ENCODE results near the gene SLC2A10.

The SLC2A10 gene

GRCh38 chr20:46764068-46764467 lies 54.6 kb downstream of the SLC2A10 start:
- POLR2A ChIA-PET = no interaction called here
- CTCF ChIA-PET = interaction anchor here (1.8 to 2.6 kb wide), 2 partner anchors 10 to 15 kb away, joined by 5 to 14 read pairs; no protein-coding TSS in a partner anchor

DNA sequence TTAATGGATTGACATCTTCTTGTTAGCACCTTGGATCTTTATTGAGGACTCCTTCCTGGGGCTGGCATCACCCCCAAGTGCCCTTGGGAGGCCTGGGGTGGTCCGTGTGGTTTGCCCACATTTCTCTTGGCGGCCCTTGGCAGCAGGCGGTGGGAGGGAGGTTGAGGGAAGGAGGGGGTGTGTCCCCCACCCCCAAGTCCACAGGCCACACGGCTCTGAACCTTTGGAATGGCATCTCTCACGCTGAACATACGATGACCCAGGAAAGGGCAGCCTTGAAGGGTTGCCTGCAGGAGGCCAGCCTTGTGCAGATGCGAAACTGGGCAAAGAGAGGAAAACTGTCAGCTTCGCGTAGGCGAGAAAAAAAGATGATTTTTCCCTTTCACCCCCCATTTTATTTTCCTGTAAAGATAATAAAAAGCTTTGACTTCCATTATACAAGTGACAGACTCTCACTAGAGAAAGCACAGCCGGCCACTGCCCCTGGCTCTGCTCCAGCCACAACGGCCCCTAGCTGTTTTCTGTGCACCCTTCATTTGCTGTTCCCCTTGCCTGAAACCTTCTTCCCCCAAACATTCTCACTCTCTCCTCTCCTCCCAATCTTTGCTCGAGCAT lies 56.2 kb downstream of the SLC2A10 start:
- H3K27ac ChIP-seq (ENCODE audit: insufficient read depth in 1 of 2, low read depth in 1 of 2, low read length in 2 of 2, poor library complexity in 1 of 2, severe bottlenecking in 2 of 2) = no peak overlapping the region
- POLR2A ChIA-PET = no interaction called here
- peaks cover 0 to 5% (median 0%) of the 10 kb centered on the region in 5 experiments for H3K27me3 ChIP-seq (replicated peaks in 2 of 5; ENCODE audit: control insufficient read depth in 4 of 5, insufficient read depth in 5 of 5, low read length in 4 of 5)
- no peak for DNase-seq
- H3K4me3 ChIP-seq (ENCODE audit: control insufficient read depth in 1 of 7, extremely low read depth in 1 of 7, insufficient read depth in 4 of 7, low read depth in 2 of 7, low read length in 6 of 7) = no peak overlapping the region
- H3K36me3 ChIP-seq (ENCODE audit: control insufficient read depth in 4 of 4, insufficient read depth in 4 of 4, low read length in 3 of 4) = no peaks in the 10 kb centered on the region
- WGBS (ENCODE audit: insufficient coverage) = 87% methylated on average over 9 of the region's 13 CpGs
- CTCF ChIA-PET = interaction anchor here (1.1 to 2.6 kb wide), 2 partner anchors 12 to 27 kb away, joined by 3 to 14 read pairs; no protein-coding TSS in a partner anchor
- H3K9me3 ChIP-seq (ENCODE audit: control extremely low read depth in 1 of 5, control insufficient read depth in 4 of 5, insufficient read depth in 2 of 5, low read depth in 1 of 5, low read length in 4 of 5) = no peaks in the 10 kb centered on the region
- no peaks in the 10 kb centered on the region for H3K4me1 ChIP-seq (ENCODE audit: control extremely low read depth in 1 of 4, control insufficient read depth in 4 of 4, insufficient read depth in 4 of 4, low read length in 3 of 4)

More at GRCh38 chr20:46764068-46764467, 54.6 kb downstream of the SLC2A10 start:
- Histone ChIP-seq H3K9me3 (ENCODE audit: control extremely low read depth in 1 of 5, control insufficient read depth in 4 of 5, insufficient read depth in 2 of 5, low read depth in 1 of 5, low read length in 4 of 5) (no peaks in the 10 kb centered on the region), H3K4me1 (ENCODE audit: control extremely low read depth in 1 of 4, control insufficient read depth in 4 of 4, insufficient read depth in 4 of 4, low read length in 3 of 4) (no peaks in the 10 kb centered on the region), H3K27ac (ENCODE audit: insufficient read depth in 1 of 2, low read depth in 1 of 2, low read length in 2 of 2, poor library complexity in 1 of 2, severe bottlenecking in 2 of 2) (no peak overlapping the region), H3K4me3 (ENCODE audit: control insufficient read depth in 1 of 7, extremely low read depth in 1 of 7, insufficient read depth in 4 of 7, low read depth in 2 of 7, low read length in 6 of 7) (no peak overlapping the region), H3K36me3 (ENCODE audit: control insufficient read depth in 4 of 4, insufficient read depth in 4 of 4, low read length in 3 of 4) (no peaks in the 10 kb centered on the region), H3K27me3 (replicated peaks in 2 of 5; ENCODE audit: control insufficient read depth in 4 of 5, insufficient read depth in 5 of 5, low read length in 4 of 5) (peaks cover 0 to 5% (median 0%) of the 10 kb centered on the region in 5 experiments)
- WGBS (ENCODE audit: insufficient coverage) = 96% methylated on average over 3 of the region's 4 CpGs
- DNase-seq = no peak

- peak; percentile 14 to 29 (median 15) for DNase-seq
- ChIA-PET POLR2A (no interaction called here), CTCF (no interaction called here)
- Histone ChIP-seq H3K4me3 (ENCODE audit: control insufficient read depth in 1 of 7, extremely low read depth in 1 of 7, insufficient read depth in 4 of 7, low read depth in 2 of 7, low read length in 6 of 7) (no peak overlapping the region), H3K36me3 (ENCODE audit: control insufficient read depth in 4 of 4, insufficient read depth in 4 of 4, low read length in 3 of 4) (no peaks in the 10 kb centered on the region), H3K9me3 (ENCODE audit: control extremely low read depth in 1 of 5, control insufficient read depth in 4 of 5, insufficient read depth in 2 of 5, low read depth in 1 of 5, low read length in 4 of 5) (no peaks in the 10 kb centered on the region), H3K27ac (ENCODE audit: insufficient read depth in 1 of 2, low read depth in 1 of 2, low read length in 2 of 2, poor library complexity in 1 of 2, severe bottlenecking in 2 of 2) (no peak overlapping the region), H3K4me1 (ENCODE audit: control extremely low read depth in 1 of 4, control insufficient read depth in 4 of 4, insufficient read depth in 4 of 4, low read length in 3 of 4) (no peaks in the 10 kb centered on the region), H3K27me3 (replicated peaks in 2 of 5; ENCODE audit: control insufficient read depth in 4 of 5, insufficient read depth in 5 of 5, low read length in 4 of 5) (peaks cover 0 to 7% (median 2%) of the 10 kb centered on the region in 5 experiments)
- WGBS (ENCODE audit: insufficient coverage) = 68% methylated on average over 3 of the region's 4 CpGs
These were observed 57.8 kb downstream of the SLC2A10 start for GRCh38 chr20:46767127-46767761.

DNA sequence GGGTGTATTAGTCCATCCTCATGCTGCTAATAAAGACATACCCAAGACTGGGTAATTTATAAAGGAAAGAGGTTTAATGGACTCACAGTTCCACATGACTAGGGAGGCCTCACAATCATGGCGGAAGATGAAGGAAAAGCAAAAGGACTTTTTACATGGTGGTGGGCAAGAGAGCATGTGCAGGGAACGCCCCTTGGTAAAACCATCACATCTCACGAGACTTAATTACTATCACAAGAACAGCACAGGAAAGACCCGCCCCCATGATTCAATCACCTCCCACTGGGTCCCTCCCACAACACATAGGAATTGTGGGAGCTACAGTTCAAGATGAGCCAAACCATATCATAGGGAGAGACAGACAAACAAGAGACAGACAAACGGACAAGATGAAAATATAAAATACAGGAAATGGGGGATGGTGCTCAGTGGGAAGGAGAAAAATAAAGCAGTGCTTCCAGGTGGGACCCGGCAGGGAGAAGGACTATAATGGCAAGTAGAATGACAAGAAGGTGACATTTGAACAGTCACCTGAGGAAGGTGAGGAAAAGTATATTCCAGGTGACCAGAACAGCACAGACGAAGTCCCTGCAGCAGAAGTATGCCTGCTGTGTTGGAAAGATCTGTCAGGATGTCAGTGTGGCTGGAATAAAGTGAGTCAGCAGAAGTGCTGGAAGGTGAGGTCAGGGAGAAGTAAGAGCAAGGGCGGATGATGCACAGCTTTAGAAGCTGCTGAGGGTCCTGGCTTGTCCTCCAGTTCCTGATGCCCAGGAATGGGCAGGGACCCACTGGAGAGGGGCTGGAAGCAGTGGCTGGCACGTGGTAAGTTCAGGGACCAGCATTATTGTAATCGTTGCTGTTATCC lies 61.1 kb downstream of the SLC2A10 start:
- ChIA-PET CTCF (interaction anchor here (0.8 to 1.3 kb wide), 2 partner anchors 13 to 16 kb away, joined by 3 to 4 read pairs; no protein-coding TSS in a partner anchor), POLR2A (no interaction called here)
- H3K4me3 ChIP-seq (ENCODE audit: control insufficient read depth in 1 of 7, extremely low read depth in 1 of 7, insufficient read depth in 4 of 7, low read depth in 2 of 7, low read length in 6 of 7) = no peak overlapping the region
- H3K36me3 ChIP-seq (ENCODE audit: control insufficient read depth in 4 of 4, insufficient read depth in 4 of 4, low read length in 3 of 4) = no peaks in the 10 kb centered on the region
- H3K27me3 ChIP-seq (replicated peaks in 2 of 5; ENCODE audit: control insufficient read depth in 4 of 5, insufficient read depth in 5 of 5, low read length in 4 of 5) = peaks cover 0 to 17% (median 1%) of the 10 kb centered on the region in 5 experiments
- WGBS (ENCODE audit: insufficient coverage) = 61% methylated on average over 9 of the region's 10 CpGs
- DNase-seq = no peak
- H3K9me3 ChIP-seq (ENCODE audit: control extremely low read depth in 1 of 5, control insufficient read depth in 4 of 5, insufficient read depth in 2 of 5, low read depth in 1 of 5, low read length in 4 of 5) = no peaks in the 10 kb centered on the region
- H3K27ac ChIP-seq (ENCODE audit: insufficient read depth in 1 of 2, low read depth in 1 of 2, low read length in 2 of 2, poor library complexity in 1 of 2, severe bottlenecking in 2 of 2) = no peak overlapping the region
- peaks cover 0 to 5% (median 3%) of the 10 kb centered on the region in 4 experiments for H3K4me1 ChIP-seq (ENCODE audit: control extremely low read depth in 1 of 4, control insufficient read depth in 4 of 4, insufficient read depth in 4 of 4, low read length in 3 of 4)

- Histone ChIP-seq H3K36me3 (ENCODE audit: control insufficient read depth in 4 of 4, insufficient read depth in 4 of 4, low read length in 3 of 4) (no peaks in the 10 kb centered on the region), H3K27ac (ENCODE audit: insufficient read depth in 1 of 2, low read depth in 1 of 2, low read length in 2 of 2, poor library complexity in 1 of 2, severe bottlenecking in 2 of 2) (no peak overlapping the region), H3K4me1 (ENCODE audit: control extremely low read depth in 1 of 4, control insufficient read depth in 4 of 4, insufficient read depth in 4 of 4, low read length in 3 of 4) (peaks cover 0 to 5% (median 3%) of the 10 kb centered on the region in 4 experiments), H3K9me3 (ENCODE audit: control extremely low read depth in 1 of 5, control insufficient read depth in 4 of 5, insufficient read depth in 2 of 5, low read depth in 1 of 5, low read length in 4 of 5) (peaks cover 0 to 4% (median 0%) of the 10 kb centered on the region in 5 experiments), H3K4me3 (ENCODE audit: control insufficient read depth in 1 of 7, extremely low read depth in 1 of 7, insufficient read depth in 4 of 7, low read depth in 2 of 7, low read length in 6 of 7) (no peak overlapping the region), H3K27me3 (replicated peaks in 2 of 5; ENCODE audit: control insufficient read depth in 4 of 5, insufficient read depth in 5 of 5, low read length in 4 of 5) (peaks cover 0 to 17% (median 1%) of the 10 kb centered on the region in 5 experiments)
- 93% methylated on average over 4 of the region's 6 CpGs for WGBS (ENCODE audit: insufficient coverage)
- no peak for DNase-seq
- ChIA-PET CTCF (interaction anchor here (1.3 kb wide), 1 partner anchor 16 kb away, joined by 3 read pairs; no protein-coding TSS in a partner anchor), POLR2A (no interaction called here)
These were observed 61.7 kb downstream of the SLC2A10 start for GRCh38 chr20:46771195-46771588.

DNA sequence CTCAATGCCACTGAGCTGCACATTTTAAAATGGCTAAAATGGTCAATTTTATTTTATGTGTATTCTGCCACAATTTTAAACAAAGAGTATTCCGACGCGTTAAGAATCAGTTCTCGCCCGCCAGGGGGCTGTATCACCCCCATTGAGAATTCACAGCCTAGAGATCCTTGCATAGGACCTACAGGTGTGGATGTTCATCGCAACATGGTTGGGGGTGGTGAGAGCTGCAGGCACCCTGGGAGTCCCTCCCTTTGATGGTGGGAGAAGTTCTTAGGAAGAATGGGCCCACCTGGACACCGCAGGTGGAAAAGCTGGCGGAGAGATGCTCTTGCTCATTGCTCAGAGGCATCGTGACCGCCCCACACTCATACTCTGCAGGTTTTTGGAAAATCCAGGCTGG lies 63.5 kb downstream of the SLC2A10 start:
- no peak overlapping the region for H3K27ac ChIP-seq (ENCODE audit: insufficient read depth in 1 of 2, low read depth in 1 of 2, low read length in 2 of 2, poor library complexity in 1 of 2, severe bottlenecking in 2 of 2)
- H3K4me3 ChIP-seq (ENCODE audit: control insufficient read depth in 1 of 7, extremely low read depth in 1 of 7, insufficient read depth in 4 of 7, low read depth in 2 of 7, low read length in 6 of 7) = no peak overlapping the region
- no peak for DNase-seq
- WGBS (ENCODE audit: insufficient coverage) = 86% methylated on average over 6 of the region's 10 CpGs
- POLR2A ChIA-PET = no interaction called here
- CTCF ChIA-PET = no interaction called here
- H3K4me1 ChIP-seq (ENCODE audit: control extremely low read depth in 1 of 4, control insufficient read depth in 4 of 4, insufficient read depth in 4 of 4, low read length in 3 of 4) = peaks cover 0 to 5% (median 3%) of the 10 kb centered on the region in 4 experiments
- H3K27me3 ChIP-seq (replicated peaks in 2 of 5; ENCODE audit: control insufficient read depth in 4 of 5, insufficient read depth in 5 of 5, low read length in 4 of 5) = peaks cover 0 to 20% (median 5%) of the 10 kb centered on the region in 5 experiments
- H3K36me3 ChIP-seq (ENCODE audit: control insufficient read depth in 4 of 4, insufficient read depth in 4 of 4, low read length in 3 of 4) = no peaks in the 10 kb centered on the region
- peaks cover 0 to 4% (median 0%) of the 10 kb centered on the region in 5 experiments for H3K9me3 ChIP-seq (ENCODE audit: control extremely low read depth in 1 of 5, control insufficient read depth in 4 of 5, insufficient read depth in 2 of 5, low read depth in 1 of 5, low read length in 4 of 5)

Data from common myeloid progenitor, CD34-positive (primary cell).